OCI-LY3 (cell line): ENCODE measurements around the gene GCK.

ENCODE experiments used
- H2AFZ ChIP-seq: fragments of 200-600, 300-600 bp; shearing (Covaris generic); 2 replicates; pipeline ENCODE4 v1.6.0; 2014; ENCODE audit warnings: antibody characterized with exemption, low read depth, low read length
- H3K27ac ChIP-seq: fragments of 200-600, 300-600 bp; sonication (generic); 2 replicates; pipeline ENCODE4 v1.5.1; 2014; ENCODE audit warnings: mild to moderate bottlenecking, low read length, moderate library complexity, mixed read lengths
- H3K27me3 ChIP-seq: fragments of 200-600, 300-600 bp; sonication (generic); 2 replicates; pipeline ENCODE4 v1.6.1; 2014; ENCODE audit warnings: low read depth, low read length, mixed read lengths
- H3K36me3 ChIP-seq: fragments of 200-600, 300-600 bp; sonication (generic); replicated peaks from 2 replicates; pipeline ENCODE3; 2014; ENCODE audit warnings: low read depth, low read length, mixed read lengths
- H3K4me1 ChIP-seq: fragments of 300-600, 200-600 bp; sonication (generic); 2 replicates; pipeline ENCODE4 v1.6.1; 2014; ENCODE audit warnings: low read length, mixed read lengths
- H3K4me2 ChIP-seq: fragments of 200-600, 300-600 bp; sonication (generic); 2 replicates; pipeline ENCODE4 v1.6.1; 2014; ENCODE audit warnings: low read length, mixed read lengths
- H3K4me3 ChIP-seq: fragments of 300-600, 200-600 bp; sonication (generic); 2 replicates; pipeline ENCODE4 v1.5.1; 2014; ENCODE audit warnings: antibody characterized with exemption, mild to moderate bottlenecking, low read length, moderate library complexity
- H3K79me2 ChIP-seq: fragments of 300-600, 200-600 bp; shearing (Covaris generic); 2 replicates; pipeline ENCODE4 v1.6.1; 2014; ENCODE audit warnings: mild to moderate bottlenecking, low read length, mixed read lengths
- H3K9ac ChIP-seq: fragments of 300-600, 200-600 bp; shearing (Covaris generic); 2 replicates; pipeline ENCODE4 v1.6.0; 2014; ENCODE audit warnings: mild to moderate bottlenecking, low read length, moderate library complexity
- H3K9me3 ChIP-seq: fragments of 200-600, 300-600 bp; shearing (Covaris generic); 2 replicates; pipeline ENCODE4 v1.6.1; 2014; ENCODE audit warnings: low read length, mixed read lengths; ENCODE audit not compliant: insufficient read depth
- H4K20me1 ChIP-seq: fragments of 200-600, 300-600 bp; sonication (generic); 2 replicates; pipeline ENCODE4 v1.6.1; 2016; ENCODE audit warnings: low read length, mixed read lengths; ENCODE audit not compliant: insufficient read depth
- CTCF ChIP-seq: fragments of 200-600, 300-600 bp; sonication (generic); IDR thresholded peaks from 2 replicates; pipeline ENCODE4 v1.5.1; 2014; ENCODE audit warnings: antibody characterized with exemption, low read length, low read depth
- EZH2phosphoT487 ChIP-seq: fragments of 200-600 bp; shearing (Covaris generic); IDR thresholded peaks from 2 replicates; pipeline ENCODE4 v1.6.1; 2018; ENCODE audit warnings: antibody characterized with exemption, mixed run types, low read depth

Gene GCK

GRCh38 chr7:44147026-44147991 is 41.9 kb downstream of the GCK start:
- Histone ChIP-seq H3K4me1 (peaks cover 37% of the 10 kb centered on the region), H3K27ac (no peak overlapping the region), H3K9me3 (no peaks in the 10 kb centered on the region), H3K36me3 (no peaks in the 10 kb centered on the region), H3K4me2 (no peak overlapping the region), H3K27me3 (no peaks in the 10 kb centered on the region), H3K4me3 (no peak overlapping the region), H3K9ac (no peak overlapping the region), H3K79me2 (no peaks in the 10 kb centered on the region), H2AFZ (no peak overlapping the region), H4K20me1 (no peaks in the 10 kb centered on the region)
- TF ChIP-seq EZH2phosphoT487: no peak
- TF ChIP-seq CTCF: no peak

DNA sequence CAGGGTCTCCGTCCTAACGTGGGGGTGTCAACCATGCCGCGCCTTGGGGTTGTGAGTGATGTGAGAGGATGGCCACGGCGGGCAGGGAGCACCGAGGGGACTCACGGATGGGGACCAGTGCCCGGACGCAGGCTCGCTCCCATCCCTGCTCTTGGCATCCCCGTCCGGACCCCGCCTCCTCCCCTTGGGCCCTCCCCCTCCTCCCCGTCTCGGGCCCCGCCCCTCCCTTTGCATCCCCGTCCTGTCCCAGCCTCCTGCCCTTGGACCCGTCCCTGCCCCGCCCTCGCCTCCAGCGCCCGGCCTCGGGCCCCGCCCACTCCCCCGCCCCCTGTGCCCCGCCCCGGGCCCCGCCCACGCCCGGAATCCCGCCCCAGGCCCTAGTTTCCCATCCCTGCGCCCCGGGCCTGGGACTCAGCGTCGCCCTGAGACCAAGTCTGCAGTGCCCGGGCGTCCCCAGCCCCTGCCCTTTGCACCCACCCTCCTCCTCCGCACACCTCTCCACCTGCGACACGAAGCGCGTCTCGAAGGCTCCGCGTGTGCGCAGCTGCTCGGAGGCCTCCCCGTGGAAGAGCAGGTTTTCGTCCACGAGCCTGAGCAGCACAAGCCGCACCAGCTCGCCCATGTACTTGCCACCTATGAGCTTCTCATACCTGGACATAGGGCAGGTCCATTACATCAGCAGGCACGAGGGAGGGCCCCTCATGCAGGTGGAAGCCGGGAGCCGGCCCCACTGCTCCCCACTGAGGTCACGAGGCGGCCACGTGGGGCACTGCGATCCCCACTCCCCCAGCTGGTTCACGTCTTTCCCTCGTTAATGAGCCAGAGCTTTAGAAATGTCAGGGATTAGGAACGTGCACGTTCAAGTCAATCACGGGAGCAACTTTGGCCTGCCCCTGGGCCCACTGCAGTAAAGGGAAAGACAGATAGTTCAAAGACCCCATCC is 43.0 kb downstream of the GCK start:
- no peak overlapping the region for H3K4me3 ChIP-seq
- no peak overlapping the region for H3K9ac ChIP-seq
- H4K20me1 ChIP-seq: no peaks in the 10 kb centered on the region
- H2AFZ ChIP-seq: no peak overlapping the region
- H3K4me1 ChIP-seq: peaks cover 26% of the 10 kb centered on the region
- TF ChIP-seq CTCF (no peak), EZH2phosphoT487 (no peak)
- no peak overlapping the region for H3K27ac ChIP-seq
- no peaks in the 10 kb centered on the region for H3K9me3 ChIP-seq
- H3K27me3 ChIP-seq: no peaks in the 10 kb centered on the region
- H3K36me3 ChIP-seq: no peaks in the 10 kb centered on the region
- H3K79me2 ChIP-seq: no peaks in the 10 kb centered on the region
- no peak overlapping the region for H3K4me2 ChIP-seq

DNA sequence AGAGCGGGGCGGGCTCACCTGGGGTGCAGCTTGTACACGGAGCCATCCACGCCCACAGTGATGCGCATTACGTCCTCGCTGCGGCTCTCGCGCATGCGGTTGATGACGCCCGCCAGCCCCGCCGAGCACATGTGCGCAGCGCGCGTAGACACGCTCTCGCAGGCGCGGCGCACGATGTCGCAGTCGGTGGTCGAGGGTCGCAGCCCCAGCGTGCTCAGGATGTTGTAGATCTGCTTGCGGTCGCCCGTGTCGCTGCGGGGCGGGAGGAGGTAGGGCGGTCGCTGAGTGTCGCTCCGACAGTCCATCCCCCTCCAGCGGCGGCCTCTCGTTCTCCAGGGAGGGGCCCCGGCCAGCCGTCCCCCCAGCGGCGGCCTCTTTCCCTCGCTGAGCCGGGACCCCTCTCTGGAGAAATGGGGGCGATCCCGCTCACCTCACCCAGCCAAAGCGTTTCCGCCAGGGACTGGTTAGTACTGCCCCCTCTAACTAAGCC is 43.7 kb downstream of the GCK start:
- Histone ChIP-seq H3K4me3 (no peak overlapping the region), H3K9ac (no peak overlapping the region), H3K4me1 (peaks cover 19% of the 10 kb centered on the region), H4K20me1 (no peaks in the 10 kb centered on the region), H3K9me3 (no peaks in the 10 kb centered on the region), H3K36me3 (no peaks in the 10 kb centered on the region), H3K79me2 (no peaks in the 10 kb centered on the region), H3K27ac (no peak overlapping the region), H2AFZ (no peak overlapping the region), H3K4me2 (no peak overlapping the region), H3K27me3 (no peaks in the 10 kb centered on the region)
- TF ChIP-seq CTCF (no peak), EZH2phosphoT487 (no peak)
